GM19328 (cell line): ENCODE results near the gene PEX11B.
A peak's percentile ranks its signal among the peaks of the same experiment; 100 is the strongest.

ENCODE experiments used
- ATAC-seq: cut with Tn5 transposase; IDR thresholded peaks from one replicate; pipeline ENCODE4 v1.9.1; 2021; ENCODE audit warnings: mild to moderate bottlenecking, moderate library complexity; ENCODE audit not compliant: unreplicated experiment

The PEX11B gene

DNA sequence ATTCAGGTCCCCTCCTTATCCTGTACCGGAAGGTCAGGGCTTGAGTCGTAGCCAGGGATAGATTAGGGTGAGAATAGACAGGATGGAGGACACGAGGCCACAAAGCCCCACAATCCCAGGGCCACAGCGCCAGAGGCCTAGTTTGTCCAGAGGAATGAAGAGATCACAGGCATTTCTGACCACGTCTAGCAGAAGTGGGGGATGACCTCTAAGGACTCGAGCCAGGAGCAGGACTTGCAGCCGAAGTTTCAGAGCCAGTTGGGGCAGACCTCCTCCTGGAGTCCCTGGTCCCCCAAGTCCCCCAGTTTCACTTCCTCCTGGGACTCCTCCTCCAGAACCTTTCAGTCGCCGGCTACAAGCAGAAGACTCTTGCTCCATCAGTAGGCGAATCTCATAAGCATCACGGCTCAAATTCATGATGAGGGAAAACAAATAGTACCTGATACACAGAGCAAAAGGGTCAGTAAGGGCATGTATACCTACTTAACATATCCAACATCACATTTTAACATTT is 6.3 kb downstream of the PEX11B start:
- ATAC-seq, result no peak

GRCh38 chr1:145908653-145909052 is 9.9 kb downstream of the PEX11B start:
- no peak for ATAC-seq

DNA sequence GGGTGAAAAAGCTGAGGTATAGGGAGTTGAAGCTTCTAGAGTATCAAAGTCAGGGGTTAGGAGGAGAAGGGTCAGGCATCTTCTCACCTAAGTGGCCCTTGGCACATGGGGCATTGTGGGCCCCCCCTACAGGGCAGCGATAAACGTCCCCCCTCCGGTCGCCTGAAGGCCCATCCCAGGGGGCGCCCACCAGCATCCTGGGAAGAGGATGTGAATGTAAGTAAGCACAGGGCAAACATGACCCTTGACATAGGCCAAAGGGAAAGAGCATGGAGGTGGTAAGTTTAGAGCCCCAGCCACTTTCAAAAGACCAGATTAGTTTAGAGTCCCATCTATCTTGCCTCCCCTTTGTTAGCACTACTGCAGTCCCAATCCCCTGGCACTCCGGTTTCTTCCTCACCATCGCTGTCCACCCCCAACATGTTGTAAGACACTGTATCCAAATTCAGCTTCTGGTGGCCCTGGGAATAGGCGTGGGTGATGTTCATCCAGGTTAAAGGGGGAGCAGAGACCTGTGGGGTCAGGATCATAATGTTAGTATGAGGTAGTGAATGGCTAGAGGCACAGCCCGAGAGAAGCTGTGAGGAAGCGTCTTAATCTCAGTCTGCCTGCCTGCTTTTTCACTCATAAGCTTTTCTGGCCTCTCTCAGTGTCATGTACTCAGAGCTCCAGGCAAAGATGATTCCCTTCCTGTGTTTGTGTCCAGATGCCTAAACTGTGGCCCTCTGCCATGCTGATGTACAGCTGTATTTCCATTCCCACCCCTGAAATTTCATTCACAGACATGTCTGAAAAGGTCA is 11.4 kb downstream of the PEX11B start:
- ATAC-seq, result no peak

- ATAC-seq, result no peak
These were observed 17.1 kb downstream of the PEX11B start for GRCh38 chr1:145901312-145902021.

DNA sequence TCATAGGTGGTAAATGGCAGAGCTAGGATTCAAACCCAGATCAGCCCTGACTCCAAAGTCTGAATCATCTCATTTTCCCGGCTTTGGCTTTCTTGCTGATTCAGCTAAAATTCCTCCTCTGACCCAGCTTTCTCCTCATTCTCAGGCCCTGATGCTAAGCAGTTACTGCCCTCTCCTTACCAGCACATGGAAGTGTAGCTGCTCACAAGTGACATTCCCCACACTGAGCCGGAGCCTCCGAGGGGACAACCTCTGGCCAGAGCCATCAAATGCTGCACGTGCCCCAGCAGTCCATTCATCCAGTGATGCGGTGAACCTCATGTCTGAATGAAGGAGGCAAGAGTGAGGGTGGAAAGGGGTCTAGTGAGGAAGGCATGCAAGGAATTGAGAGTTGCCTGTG is 19.8 kb downstream of the PEX11B start:
- ATAC-seq, result no peak

DNA sequence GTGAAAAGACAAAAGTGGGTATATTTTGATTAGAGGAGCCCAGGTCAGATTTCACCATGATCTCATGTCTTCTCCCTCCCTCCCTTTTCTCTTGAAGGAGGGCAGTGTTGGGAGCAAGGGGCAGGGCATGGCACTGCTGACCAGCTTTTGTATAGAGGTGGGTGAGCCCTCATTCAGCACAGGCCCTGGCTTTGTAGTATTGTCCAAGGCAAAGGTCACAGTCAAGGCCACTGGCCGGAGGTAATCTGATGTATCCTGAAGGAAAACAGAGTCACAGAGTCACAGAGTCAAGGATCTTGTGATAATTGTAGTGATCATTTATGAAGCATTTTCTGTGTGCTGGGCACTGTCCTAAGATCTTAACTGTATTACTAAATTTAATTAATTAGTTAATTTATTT is 20.5 kb downstream of the PEX11B start:
- no peak for ATAC-seq

GRCh38 chr1:145895471-145895870 is 23.0 kb downstream of the PEX11B start:
- no peak for ATAC-seq

DNA sequence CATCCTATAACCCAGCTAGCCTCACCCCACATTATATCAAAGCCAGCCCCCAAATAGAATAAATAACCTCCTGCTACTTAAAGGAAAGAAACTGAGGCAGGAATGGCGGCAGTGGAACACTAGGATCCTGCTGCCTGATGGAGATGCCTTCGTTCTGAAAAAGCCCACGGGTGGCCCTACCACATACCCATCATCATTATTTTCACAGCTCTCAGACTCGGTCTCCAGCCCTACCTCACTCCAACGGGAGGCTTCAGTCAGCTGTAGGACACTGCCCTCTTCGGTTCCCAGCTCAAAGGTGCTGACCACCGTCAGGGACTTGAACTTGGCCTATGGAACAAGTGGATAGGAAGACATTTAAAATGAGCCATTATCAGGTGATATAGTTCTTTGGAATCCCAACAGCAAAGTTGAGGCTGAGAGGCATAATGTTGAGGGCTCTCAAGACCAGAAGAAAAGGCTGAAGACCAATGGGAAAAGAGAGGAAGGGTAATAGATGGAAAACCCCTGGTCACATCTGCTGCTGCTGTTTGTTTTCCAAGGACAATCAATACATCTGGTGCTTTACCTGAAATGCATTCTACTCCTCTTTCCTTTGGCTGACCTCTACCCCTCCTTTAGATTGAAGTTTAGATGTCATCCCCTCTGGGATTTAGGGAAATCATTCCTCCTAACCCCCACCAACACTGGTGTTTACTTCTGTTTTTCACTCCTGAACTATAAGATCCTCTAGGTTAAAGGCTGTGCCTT is 25.0 kb downstream of the PEX11B start:
- no peak for ATAC-seq

DNA sequence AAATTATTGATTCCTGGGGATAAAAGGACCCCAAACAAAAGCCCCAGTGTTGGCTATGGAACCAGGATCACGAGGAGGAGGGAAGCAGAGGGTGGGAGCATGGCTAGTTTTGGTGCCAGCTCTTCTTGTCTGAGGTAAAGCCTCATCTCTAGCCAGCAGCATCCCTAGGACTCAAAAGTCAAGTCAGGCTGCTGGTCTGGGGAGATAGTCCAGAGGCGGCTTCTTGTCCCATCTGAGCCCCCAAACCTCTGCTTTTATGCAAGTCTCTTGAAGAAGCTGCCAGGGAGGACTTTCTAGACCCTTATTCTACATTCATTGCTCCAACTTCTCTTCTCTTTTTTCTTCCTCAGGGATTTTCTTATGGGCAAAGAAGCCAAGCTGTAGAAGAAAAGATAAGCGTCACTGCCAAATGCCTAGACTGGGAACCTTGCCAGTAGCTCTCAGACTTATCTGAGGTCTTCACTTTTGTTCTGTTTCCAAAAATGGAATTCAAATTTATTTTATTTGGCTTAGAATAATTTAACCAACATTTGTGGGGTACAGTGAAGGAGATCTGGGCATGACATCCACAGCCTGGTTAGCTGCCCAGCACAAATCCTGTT is 25.9 kb downstream of the PEX11B start:
- no peak for ATAC-seq

DNA sequence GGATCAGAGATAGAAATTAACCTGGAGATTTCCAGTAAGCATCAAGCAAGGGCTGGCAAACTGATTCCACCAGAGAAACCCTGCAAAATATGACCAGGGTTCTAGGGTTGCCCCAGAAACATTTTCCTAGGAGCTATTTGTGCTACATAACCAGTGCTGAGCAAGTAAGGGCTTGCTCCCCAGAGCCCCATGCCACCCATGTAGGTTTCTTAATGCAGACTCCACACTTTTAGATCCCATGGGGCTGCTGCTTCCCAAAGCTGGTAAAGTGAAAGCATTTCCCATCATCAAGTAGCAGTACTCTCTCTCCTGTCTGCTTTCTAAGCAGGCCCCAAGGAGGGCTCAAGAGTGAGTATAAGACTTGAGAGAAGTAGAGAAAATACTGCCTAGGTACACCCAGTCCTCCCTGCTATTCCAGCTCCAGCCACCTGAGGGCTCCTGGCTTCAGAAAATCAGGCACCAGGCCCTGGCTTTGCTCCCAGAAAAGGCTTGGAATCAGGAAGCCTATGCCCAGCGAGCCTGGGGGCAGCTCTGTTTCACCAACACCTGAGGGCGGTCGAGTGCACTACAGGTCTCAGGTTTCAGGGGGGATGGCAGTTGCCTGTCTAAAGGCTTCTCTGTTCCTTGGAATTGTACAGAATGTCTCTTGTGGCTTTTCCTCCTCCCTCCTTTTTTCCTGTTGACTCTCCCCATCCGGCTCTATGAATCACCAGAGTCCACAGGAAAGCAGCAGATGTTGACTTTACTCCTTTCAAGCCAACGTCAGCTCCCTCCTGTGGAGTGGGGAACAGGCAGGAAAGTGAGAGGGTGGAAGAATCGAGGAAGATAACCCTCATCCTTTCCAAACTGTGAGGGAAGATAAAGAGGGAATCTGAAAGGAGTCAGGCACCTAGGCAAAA is 26.7 kb downstream of the PEX11B start:
- ATAC-seq, result no peak

DNA sequence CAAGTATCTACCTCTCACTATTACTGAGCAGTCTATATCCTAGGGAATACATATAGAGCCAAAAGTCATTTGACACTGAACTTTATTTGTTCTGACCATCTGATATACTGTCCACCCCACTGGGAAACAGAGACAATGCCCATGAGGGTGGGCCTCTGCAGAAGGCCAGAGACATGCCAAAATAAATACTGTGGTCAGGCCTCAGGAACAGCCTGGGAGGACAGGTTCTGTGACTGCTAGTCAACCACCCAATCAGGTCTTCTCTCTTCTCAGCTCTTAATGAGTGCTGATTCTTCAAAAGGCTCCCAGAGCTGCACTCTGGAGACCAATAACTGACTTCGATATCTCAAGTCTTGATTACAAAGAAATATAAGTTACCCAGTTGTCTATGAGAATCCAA is 27.4 kb downstream of the PEX11B start:
- no peak for ATAC-seq

DNA sequence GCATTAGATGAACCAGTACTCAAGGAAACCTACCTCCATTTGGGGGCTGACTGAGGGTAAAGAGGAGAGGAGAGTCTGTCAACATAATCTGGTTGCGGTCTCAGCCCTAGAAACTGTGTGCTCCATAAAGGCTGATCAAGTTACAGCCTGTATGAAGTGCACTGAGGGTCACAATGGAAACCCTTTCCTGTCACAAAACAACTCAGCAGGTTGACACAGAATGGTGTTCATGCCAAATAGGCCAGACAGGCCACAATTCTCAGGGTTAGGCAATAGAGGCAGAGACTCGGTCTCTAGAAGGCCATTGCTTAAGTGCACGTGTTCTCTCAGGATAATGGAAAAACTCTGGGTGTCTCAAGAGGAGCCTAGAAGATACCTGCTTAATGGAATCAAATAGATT is 28.8 kb downstream of the PEX11B start:
- ATAC-seq, result no peak

GRCh38 chr1:145887631-145888030 is 30.9 kb downstream of the PEX11B start:
- no peak for ATAC-seq

DNA sequence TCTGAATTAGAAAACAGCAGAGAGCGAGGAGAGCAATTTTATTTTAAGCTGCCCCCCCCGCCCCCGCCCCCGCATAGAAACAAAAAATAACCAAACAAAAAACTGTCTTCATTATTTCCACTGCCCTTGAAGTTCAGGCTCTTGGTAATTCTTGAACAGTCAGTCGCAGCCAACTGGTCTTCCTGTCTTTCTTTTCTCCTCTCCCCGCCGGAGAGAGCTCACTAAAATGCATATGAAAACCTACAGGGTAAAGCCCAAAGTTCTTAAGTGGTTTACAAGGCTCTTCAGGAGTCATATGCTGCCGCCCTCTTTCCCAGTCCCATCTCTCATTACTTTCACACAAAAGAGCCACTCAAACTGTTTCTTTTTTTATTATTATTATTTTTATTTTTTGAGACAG is 31.7 kb downstream of the PEX11B start:
- ATAC-seq, result no peak

- no peak for ATAC-seq
These were observed 32.1 kb downstream of the PEX11B start for GRCh38 chr1:145886390-145886789.

DNA sequence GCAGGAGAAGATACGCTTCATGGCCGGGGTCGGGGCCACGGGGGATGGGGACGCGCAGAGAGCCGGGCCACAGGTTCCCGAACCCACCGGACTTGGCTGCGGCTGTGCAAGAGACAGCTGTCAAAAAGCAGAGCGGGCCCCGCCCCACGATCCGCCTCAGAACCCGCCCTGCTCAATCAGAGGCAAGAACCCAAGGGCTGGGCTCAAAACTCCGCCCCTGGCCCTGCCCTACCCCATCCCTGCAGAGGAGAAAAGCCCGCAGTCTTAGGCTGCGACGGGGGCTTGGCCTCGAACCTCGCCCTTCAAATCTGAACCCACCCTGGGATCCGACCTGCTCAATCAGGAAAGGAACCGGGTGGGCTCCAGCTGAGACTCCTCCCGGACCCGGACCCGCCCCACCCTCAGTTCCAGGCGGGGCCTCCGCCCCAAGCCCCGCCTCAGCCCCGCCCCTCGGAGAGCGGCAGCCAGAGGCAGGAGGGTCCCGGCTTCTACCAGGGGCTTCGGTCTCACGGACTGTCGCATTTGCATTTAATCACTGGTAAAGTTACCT is 32.7 kb downstream of the PEX11B start, which contains the start of gene ANKRD35:
TSS of gene ANKRD35 (minus strand) at position 129 of the 550 bp plus-strand sequence. CDS start at position 21, 108 bp downstream.
- peak; percentile 99 for ATAC-seq

- ATAC-seq, result no peak
These were observed 33.8 kb downstream of the PEX11B start for GRCh38 chr1:145884675-145885074.

GRCh38 chr1:145879775-145880174 is 38.7 kb downstream of the PEX11B start:
- ATAC-seq, result no peak

DNA sequence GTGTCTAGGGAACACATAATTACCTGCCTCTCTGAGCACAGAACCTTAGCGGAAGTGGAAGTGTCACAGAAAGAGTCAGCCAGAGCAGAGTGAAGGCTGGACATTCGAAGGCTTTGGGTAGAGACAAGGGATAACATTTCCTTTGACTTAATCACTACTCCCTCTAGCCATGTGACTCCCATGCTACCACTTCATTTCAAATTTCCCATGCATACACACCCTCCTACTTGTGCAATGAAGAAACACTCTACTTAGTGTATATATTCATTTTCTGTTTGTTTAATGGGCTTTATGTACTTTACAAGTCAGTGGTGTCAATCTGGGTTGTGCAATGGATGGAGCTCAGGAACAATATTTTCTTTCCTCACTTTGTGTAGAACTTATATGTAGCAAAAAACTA is 39.8 kb downstream of the PEX11B start:
- no peak for ATAC-seq
